NCI-H2081 treated with DMSO at 0.1 percent for 48 hours (cell line): Measurements from ENCODE around the gene GRK6.

Experiments
- DNase-seq: peaks from one replicate; lab custom pipeline; 2025; lab: John Stamatoyannopoulos, UW

GRK6 gene

GRCh38 chr5:177454397-177455035, 28.0 kb downstream of the GRK6 start:
- DNase-seq: peak; percentile 54

- peak; percentile 62 for DNase-seq
Observed at GRCh38 chr5:177455036-177455660, 28.7 kb downstream of the GRK6 start.

DNA sequence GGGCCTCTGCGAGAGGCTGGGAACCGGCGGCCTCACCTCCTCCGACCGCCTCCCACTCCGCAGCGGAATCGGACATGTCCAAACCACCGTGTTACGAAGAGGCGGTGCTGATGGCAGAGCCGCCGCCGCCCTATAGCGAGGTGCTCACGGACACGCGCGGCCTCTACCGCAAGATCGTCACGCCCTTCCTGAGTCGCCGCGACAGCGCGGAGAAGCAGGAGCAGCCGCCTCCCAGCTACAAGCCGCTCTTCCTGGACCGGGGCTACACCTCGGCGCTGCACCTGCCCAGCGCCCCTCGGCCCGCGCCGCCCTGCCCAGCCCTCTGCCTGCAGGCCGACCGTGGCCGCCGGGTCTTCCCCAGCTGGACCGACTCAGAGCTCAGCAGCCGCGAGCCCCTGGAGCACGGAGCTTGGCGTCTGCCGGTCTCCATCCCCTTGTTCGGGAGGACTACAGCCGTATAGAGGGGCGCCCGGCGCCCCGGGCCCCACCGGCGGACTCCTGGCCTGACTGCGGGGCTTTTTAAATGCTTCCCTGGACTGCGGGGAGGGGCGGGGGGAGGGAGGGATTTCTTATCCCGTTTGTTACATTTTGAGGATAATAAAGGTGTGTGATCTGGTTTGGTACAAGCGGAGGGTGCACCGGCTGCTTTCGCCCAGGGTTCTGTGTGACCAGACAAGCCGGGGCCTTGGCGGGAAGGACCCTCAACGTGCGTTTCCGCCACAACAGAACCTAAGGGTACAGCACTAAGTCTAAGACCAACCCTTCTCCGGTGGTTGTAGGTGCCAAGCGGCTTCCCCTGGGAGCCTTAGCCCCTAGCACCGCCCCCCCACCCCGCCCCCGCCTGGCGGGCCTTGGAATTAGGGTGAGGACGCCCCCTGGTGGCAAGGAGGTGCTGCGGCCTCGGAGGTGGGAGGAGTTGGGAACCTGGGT, 29.4 kb downstream of the GRK6 start:
- peak; percentile 57 for DNase-seq

GRCh38 chr5:177456591-177456964, 30.1 kb downstream of the GRK6 start:
- no peak for DNase-seq

- DNase-seq: peak; percentile 59
Observed at GRCh38 chr5:177456976-177457851, 30.7 kb downstream of the GRK6 start.

- no peak for DNase-seq
Observed at GRCh38 chr5:177457852-177458681, 31.6 kb downstream of the GRK6 start.

DNA sequence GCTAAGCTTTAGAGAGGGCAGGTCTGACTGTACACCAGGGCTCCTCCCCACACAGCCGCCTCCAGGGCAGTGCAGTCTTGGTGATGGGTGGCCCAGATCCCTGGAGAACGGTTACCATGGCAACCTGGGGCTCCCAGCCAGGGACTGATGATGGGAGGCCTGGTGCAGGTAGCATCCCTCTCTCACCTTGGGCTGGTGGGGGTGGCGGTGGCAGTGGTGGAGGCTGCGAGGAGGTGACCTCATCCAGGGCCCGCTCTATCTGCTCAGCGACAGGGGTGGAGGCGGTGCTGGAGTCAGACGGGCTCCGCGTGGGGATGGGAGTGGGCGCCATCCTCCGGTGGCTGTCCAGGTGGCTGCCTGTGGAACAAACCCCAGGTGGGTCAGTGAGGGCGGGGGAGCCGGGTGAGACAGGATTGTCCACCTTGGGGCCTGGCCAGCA, 32.5 kb downstream of the GRK6 start:
- DNase-seq: no peak

GRCh38 chr5:177459357-177459756, 32.9 kb downstream of the GRK6 start:
- DNase-seq: no peak

DNA sequence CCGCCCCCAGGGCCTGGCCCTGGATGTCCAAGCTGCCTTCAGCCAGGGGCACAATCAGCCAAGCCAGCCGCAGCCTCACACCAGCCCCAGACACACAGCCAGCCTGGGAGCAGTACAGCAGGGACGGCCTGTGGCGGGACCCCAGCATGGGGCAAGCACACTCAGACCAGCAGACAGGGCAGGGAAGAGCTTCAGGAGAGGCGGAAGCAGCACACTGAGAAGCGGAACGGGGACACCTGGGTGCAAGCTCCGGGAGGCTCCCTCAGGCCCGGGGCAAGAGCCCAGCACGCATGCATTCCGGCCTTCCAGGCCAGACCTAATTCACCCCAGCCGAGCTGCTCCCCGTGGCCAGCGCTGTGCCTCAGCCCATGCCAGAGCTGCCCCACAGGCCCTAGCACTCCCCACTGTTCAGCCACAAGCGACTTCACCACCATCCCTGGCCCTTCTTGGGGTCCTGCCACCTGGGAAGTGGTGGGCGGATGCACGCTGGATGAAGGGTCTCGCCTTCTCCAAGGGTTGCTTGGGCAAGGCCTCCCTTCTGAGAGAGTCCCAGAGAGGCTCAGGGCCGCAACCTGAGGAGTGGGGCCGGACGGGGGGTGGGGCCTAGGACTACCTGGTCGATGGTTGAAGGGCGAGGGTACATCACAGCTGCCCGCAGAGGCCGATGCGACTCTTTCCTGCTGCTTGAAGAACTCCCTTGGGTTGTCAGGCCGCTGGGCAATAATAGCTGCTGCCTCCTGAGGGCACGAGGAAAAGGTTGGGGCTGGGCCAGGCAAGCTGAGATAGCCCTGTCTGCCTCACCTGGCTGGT, 33.5 kb downstream of the GRK6 start:
- DNase-seq: no peak

DNA sequence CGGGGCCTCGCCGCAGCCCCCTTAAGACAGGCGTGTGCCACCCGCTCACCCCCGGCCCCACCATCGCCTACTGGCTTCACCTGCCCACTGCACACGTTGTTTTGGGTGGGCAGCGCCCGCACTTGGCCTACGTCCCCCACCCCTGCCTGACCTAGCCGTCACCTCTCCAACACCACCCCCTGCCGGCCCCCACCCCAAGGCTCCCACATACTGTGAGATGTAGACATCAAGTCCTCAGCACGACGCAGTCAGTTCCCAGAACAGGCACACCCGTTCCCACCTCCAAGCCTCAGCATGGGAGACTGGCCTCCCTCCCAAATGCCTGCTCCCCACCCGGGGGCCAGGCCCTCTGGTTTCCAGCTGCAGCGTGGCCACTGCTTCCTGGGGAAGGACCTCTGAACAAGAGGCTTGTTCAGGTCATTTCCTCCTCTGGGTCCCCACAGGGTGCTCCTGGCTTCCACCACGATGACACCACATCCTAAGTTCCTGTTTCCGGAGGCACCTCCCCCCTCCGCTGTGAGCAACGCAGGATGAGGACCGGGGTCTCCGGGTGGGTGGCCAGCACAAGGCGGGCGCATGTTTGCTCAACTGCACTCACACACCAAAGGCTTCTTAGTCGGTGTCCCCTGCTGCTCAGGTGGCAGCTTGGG, 35.7 kb downstream of the GRK6 start:
- DNase-seq: no peak

GRCh38 chr5:177465044-177465443, 38.6 kb downstream of the GRK6 start:
- no peak for DNase-seq

DNA sequence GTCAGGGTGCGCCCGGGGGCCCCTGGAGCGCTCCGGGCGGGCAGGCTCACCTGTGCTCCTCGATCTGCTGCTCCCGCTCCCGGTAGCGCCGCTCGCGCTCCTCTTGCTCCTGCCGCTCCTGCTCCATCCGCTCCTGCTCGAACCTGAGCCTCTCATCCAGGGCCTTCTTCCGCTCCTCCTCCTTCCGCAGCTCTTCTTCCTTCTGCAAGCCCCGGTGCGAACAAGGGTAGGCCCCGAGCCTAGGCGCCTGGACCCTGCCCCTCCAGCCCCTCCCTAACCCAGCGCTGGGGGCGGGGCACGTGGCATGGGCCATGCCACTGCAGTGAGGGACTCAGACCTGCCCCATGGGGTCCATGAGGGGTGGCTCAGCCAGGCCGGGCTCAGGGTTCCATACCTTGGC, 40.4 kb downstream of the GRK6 start:
- DNase-seq: no peak

DNA sequence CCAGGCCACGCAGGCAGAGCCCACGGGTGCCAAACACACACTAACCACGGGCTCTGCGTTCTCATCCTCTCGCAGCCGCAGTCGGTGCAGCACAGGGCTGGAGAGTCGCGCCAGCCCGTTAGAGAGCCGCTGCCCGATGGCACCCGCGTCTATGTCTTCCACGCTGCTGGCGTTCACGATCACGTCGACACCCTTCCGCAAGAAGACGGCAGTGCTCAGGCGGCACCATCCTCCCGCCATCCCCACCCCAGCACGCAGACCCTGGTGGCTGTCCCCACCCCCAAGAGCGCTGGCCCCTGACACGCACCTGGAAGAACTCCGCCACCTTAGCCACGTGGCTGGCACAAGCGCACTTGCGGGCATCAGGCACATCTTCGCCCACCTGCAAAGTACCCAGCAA, 41.0 kb downstream of the GRK6 start:
- DNase-seq: no peak

- DNase-seq: no peak
Observed at GRCh38 chr5:177468329-177468684, 41.8 kb downstream of the GRK6 start.

DNA sequence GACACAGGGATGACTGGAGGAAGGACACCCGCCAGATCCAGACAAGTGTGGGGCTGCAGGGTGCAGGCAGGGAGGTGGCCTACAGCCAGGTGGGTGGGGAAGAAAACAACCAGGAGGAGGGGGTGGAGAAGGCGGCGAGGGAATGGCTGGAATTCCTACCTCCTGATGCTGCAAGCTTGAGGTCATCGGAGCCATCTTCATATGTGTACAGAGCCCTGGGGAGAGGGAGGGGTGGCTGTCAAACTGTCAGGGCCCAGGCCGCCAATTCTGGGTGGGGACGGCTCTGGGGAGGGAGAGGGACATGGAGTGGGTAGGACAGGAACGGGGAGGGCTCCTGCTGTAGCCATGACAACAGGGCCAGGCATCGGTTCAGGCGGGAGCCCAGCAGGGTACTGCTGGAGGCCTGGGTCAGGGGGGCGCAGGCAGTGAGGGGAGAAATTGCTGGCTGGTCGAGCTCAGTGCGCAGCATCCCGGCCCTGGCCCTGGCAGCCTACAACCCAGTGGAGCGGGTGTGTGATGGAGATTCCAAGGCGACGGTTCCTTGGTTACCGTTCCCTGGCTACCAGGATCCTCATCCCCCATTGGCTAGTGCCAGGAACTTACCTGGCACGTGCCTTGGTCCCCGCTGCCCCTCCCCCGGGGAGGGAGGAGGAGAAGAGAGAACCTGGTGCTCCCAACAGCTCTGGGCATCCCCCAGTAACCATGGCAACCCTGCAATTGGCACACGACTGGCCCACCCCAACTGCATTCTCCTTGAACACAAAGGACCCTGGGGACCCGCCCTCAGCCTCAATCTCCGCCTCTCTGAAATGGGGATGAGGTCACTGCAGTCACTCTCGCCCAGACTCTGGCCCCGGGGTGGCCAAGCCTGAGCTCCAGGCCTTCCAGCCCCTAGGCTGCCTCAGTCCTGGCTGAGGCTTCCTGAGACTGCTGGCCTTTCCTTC, 42.5 kb downstream of the GRK6 start:
- no peak for DNase-seq

DNA sequence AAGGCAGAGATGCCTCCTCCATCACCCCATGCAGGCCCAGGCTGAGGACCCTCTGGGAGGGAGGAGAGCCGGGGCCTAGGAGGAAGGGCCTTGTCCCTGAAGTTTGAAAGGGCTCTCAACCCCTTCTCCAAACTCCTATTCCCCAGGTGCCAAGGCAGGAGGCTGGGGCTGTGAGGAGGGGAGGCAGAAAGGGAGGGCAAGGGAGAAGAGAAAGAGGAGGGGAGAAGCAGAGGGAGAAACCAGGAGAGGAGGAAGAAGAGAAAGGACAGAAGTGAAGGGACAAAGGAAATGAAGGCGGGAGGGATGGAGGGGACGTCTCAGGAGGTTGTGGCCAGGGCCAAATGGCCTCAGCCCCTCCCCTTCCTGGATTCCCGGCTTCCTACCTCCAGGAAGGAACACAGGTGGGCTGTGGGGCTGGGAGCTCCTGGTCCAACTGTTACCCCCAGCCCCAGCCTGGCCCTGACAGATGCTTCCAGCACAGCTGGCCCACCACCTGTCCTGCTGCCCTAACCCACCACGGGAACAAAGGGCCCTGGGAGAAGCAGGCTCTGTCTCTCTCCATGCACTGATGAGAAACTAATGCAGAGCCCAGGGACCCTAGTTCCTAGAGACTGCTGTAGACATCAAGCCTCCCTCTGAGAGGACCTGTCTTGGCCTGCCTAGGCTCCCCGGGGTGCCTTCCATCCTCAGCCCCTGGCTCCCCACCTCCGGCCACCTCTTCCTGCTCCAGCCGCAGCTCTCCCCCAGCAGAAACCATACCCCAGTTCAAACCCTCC, 43.5 kb downstream of the GRK6 start:
- no peak for DNase-seq

DNA sequence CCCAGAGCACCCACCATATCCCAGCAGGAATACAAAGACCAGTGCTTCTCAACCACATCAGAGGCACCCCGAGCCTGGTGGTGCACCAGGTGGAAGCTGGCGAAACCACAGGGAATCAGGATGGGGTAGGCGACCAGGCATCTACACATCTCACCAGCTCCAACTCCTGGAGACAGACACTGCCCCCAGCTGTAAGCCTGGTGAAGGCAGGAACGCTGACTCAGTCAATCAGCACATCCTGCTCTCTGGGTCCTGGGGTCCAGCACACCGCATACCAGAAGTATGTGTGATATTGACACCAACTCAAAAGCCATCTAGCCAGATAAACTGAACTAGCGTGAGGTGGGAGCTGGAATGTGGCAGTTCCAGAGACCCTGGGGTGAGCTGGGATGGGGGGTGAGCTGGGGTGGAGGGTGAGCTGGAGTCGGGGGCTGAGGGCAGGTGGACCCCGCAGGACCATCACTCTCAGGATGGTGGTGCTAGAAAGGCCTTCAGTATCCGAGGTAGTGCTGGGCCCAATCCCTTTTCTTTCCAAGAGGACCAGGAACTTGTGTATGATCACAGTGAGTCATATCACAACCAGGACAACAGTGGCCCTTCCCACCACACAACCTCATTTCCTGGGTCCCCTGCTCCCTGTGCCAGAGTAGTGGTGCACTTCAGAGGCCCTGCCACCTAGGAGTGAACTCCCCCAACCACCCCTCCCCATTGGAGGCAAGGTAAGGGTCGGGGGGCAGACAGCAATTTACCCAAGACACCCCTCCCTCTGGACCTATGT, 44.5 kb downstream of the GRK6 start:
- DNase-seq: no peak
